Activated naive CD4-positive, alpha-beta T cell treated with anti-CD3 and anti-CD28 coated beads, Interleukin-2, amount 50 U/mL, for 16 hours (primary cell): ENCODE data around the gene SLC45A3.
"Not testable (repeated sequence)": the region's sequence is repeated elsewhere in the genome, so short reads cannot be mapped to it uniquely, and the experiment has no call there.

Experiments
- DNase-seq: peaks from one replicate; pipeline ENCODE4 v3.0.0-alpha.2; 2020

SLC45A3 gene, protein sequence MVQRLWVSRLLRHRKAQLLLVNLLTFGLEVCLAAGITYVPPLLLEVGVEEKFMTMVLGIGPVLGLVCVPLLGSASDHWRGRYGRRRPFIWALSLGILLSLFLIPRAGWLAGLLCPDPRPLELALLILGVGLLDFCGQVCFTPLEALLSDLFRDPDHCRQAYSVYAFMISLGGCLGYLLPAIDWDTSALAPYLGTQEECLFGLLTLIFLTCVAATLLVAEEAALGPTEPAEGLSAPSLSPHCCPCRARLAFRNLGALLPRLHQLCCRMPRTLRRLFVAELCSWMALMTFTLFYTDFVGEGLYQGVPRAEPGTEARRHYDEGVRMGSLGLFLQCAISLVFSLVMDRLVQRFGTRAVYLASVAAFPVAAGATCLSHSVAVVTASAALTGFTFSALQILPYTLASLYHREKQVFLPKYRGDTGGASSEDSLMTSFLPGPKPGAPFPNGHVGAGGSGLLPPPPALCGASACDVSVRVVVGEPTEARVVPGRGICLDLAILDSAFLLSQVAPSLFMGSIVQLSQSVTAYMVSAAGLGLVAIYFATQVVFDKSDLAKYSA

DNA sequence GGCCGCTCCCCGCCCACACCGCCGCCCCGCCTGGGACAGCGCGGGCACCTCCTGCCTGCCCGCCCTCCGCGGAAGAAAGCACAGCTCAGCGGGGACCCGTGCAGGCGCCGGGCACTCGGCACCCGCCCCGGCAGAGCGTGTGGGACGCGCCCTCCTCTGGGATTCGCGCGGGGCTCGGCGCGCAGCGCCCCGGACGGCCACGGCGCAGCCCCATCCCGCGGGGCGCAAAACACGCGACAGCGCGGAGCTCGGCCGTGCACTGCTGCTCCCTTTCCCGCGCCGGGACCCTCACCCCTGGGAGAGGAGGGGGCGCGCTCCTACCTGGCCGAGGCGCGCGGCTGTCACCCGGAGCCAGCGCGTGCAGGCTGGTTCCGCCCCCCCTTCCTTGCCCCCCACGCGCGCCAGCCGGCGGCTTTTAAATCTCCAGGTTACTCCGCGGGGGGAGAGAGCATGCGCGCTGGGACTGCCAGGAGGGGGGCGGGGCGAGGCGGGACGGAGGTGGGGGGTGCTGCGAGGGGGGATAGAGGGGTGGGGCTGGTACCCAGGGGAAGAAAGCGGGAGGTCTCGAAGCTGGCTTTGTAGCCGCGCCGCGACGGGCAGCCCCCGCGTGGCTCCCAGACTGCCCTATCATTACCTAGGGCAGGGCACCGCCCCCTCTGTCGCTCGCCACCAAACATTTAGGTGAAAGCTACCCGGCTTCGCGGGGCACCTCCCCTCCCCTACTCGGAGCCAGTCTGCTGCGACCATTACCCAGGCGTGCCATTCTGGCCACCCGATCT is at the start of gene SLC45A3:
Gene SLC45A3 (minus strand): TSS at position 437 of the 779 bp plus-strand sequence. CDS start 15,853 bp downstream, outside the sequence.
- DNase-seq, result peak; percentile 59

DNA sequence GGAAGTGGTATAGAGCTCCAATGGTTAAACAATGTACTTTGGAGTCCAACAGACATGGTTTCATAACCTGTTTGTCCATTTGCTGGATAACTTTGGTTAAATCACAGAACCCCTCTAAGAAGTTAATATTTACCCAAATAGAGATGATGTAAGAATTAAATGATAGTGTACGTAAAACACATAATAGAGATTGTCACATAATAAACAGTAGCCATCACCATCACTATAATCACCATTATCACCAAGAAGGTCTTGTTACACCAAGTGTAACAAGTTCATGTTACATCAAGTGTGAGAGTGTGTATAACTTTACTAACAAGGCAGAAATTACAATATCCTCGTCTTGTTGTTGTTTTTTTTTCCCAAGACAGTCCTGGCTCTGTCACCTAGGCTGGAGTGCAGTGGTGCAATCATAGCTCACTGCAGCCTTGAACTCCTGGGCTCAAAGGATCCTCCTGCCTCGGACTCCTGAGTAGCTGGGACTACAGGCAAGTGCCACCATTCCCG is 46.4 kb upstream of the SLC45A3 start:
- DNase-seq, result no peak

DNA sequence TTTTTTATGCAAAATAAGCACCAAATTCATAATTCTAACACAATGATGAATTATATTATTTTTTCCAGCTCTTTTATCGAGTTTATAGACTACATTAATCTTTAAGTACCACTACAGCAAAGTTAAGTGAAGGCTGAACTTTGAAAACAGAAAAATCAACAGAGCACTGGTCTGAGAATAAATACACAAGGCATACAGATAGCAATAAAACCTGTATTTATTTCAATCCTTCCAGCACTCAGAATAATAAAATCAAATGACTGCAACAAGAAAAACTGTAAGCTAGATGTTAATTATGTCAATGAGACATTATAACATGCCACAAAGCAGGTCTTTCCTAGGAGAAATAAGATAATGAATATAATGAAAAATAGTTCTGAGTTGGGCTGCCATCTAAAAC is 45.2 kb upstream of the SLC45A3 start:
- no peak for DNase-seq

DNA sequence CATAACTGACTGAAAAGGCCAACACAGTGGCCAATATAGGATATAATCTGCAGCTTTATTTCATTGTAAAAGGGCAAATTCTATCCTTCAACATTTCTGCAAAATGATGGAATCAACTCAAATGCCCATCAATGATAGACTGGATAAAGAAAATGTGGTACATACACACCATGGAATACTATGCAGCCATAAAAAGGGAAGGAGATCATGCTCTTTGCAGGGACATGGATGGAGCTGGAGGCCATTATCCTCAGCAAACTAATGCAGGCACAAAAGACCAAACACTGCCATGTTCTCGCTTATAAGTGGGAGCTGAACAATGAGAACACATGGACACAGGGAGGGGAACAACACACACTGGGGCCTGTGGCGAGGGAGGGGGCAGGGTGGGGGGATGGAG is 40.4 kb upstream of the SLC45A3 start:
- not testable (repeated sequence) for DNase-seq

DNA sequence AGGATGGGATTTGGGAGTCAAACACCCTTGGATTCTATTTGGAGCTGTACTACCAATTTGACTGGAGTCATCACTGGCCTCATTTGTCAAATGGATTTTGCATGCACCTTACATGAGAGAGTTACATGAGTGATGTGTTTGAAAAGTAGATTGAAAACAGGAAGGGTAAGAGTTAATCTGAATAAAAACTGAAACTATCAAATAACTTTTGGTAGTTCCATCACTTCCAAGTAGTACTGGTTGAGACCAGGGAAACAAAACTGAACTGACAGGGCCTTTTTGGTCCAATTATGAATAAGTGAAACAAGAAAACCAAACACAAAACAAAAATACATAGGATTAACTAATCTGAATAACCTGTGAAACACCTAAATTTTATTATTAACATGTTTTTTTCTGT is 39.5 kb upstream of the SLC45A3 start:
- DNase-seq, result no peak

DNA sequence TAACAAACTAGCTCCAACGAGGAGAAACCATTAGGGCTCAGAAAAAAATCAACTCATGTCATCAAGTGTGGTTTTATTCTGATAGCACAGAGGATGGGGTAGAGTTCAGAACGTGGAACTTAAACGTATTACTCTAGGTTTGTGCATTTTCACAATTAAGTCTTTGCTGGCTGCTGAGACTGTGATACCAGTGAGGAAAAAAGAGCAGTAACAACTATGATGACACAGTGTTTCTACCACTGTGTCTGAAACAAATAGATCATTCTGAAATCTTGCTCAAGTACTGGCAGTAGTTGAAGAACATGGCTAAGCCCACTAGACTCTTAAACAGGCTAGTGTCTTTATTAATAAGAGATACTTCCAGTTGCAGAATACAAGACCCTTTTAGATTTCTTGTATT is 38.7 kb upstream of the SLC45A3 start:
- DNase-seq, result no peak

DNA sequence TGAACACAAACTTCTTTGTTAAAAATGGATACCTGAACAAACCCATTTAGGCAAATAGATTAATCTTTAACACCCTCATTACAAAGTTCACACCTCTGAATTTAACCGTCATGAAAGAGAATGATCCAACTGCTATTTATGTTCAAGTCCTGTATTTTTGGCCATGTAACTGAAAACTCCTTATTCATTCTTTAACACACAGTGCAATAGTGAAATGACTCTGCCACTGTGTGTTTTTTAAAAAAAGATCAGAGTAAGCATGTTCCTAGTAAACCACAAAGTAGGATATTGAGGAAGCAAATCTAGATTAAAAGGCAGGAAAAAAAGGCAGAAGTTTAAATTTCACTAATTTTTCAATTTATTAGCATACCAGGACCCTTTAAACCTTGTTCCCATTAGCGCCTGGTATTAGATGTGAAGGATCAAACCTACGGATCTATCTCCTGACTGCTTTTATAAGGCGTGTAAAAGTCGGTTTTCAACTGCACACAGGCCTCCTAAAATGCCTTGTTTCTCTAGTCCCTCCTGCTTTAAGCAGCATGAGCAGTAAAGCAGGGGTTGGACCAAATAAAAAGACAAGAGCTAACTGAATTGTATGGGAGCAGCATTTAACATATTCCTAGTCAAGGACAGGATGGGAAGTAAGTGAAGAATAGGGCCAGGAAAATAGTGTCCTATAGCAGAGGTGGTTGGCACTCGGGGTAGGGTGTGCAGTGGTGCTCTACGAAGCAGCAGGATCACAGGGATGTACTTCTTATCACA is 36.2 kb upstream of the SLC45A3 start:
- DNase-seq, result no peak

DNA sequence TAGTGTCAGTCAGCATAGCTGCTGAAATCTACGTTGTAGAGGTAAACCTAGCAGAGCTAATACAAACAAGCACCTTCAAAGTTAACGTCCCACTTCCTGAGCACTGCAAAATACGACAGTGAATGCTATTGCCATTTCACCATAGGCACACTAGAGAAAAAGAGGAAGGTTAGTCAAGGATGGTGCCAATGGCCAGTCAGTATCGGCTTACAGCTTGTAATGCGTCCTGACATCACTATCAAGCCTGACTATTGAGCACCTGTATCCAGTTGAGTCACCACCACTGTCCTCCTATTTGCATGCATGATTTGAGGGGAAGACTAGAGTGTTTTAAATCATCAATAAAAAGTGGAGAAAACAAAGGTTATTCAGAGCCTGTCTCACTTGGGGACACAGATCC is 35.3 kb upstream of the SLC45A3 start:
- DNase-seq, result no peak

DNA sequence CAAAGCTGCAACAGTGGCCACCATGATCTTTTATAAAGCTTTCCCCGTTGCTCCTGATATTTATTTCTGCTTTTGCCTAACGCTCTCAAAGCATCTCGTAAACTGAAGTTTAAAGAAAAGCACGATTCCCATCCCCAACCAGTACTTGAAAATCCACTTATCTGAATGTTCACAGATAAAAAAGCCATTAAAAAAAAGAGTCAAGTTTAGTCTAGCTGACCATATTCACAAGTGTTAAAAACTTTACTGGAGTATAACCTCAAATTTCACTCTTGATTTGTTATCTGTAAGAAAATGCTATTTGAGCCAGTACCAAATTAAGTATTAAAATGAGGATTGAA is 34.6 kb upstream of the SLC45A3 start:
- DNase-seq, result no peak

DNA sequence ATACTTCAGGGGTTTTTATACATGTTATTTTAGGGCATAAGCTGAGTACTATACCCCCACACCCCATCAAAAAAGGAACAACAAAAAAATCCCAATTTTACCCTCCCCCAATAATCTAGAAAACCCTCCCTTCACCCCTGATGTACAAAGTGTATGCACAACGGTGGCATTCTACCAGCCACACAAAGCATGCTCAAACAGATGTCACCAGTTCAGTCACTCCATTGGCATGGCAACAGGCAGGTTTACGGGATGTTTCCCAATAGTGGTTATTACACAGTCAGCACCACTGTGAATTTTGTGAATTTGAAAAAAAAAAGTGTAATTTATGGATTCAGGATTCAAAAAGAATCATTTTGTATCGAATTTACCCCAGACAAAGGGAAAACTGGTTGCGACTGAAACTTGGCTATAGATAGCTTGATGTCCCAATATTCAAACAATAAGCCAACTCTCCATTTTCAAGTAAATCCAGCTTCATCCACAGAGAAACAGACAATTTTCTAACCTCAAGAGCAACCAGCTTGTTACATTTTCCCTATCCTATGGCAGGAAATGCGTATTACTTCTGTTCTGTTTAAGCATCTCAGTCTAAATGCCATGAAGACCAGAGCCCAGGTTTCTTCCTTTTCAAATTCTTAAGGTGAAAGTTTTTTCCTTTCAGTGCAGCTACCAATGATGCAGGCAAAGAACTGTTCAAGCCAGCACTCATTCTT is 34.0 kb upstream of the SLC45A3 start:
- DNase-seq, result no peak

DNA sequence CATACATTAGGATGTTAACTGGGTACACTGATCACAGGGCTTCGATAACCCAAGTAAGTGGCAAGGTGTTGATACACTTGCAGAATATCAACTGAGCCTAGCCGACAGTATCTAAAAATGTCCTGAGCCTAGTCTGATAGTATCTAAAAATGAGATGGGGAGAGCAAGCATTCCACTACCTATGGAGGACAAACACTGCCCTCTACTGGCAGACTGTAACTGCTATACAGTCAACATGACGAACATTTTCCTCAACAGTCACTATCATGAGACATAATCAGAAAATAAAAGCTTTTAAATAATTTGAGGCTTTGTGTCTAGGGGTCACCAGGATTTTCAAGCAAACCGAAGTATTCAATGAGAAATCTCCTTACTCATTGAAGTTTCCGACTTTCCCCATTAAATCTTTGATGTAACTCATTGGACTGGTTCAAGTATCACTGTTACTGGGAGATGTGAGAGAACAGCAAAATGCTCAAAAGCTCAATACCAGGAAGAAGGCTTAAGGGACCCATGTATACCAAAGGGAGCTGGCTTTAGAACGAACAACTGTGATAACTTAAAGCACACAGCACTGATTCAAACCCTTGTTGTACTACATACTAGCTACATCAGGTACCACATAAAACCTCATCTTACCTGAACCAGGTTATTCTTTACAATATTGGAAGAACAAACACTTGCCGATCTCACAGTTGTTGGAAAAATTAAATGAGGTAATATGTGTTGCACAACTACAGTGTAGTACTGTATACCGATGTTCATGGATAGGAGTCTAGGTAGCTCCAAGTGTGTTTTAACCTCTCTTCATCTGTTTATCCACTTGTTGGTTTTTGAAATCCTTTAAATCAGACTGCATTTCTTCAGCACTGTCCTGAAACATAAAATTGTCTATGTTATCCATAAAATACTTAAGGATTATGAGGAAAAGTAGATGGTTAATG is 31.1 kb upstream of the SLC45A3 start:
- DNase-seq, result peak; percentile 58

DNA sequence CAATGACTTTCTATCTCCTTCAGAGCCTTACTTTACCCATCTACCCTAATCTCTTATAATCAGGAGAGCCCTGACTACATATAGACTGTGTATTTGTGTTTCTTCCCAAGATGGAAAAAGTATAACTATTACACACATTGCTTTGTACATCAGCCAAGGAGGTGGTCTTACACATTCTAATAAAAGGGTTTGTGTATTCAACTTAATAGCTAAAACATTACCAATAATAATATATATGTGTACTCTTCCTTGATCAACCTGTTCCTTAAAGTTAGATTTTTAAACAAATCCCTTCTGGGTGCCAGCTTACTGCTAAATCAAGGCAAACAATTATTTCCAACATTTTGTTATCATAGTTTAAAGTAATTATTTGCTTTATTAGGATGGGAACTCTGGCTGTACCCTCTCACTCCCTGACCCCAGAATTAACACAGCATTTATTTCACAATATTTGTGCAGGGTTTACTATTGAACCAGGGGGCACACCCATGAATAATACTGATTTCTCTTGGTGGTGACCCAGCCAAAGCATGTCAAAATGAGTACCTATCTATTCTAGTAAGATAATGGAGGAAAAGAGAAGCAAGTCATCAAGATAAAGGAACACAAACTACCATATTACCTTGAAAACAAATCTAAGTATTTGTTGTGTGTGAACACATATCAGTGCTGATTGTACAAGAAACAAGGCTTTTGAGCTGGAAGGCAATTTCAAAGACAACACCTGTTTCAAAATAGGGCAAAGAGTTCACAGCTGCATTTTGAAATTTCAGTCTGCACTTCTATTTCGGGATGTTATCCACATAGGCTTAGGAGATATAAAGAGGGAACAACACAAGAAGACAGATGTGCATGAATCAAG is 30.1 kb upstream of the SLC45A3 start:
- no peak for DNase-seq

DNA sequence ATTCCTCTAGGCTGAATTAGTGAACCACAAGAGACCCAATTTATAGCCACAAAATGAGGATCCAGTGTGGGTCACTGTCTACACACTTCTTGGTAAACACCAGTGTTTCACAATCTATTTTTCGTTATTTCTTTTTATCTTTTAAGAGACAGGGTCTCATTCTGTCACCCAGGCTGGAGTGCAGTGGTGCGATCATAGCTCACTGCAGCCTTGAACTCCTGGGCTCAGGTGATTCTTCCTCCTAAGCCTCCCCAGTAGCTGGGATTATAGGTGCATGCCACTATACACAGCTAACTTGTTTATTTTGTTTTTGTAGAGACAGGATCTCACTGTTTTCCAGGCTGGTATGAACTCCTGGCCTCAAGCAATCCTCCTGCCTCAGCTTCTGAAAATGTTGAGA is 29.3 kb upstream of the SLC45A3 start:
- no peak for DNase-seq

DNA sequence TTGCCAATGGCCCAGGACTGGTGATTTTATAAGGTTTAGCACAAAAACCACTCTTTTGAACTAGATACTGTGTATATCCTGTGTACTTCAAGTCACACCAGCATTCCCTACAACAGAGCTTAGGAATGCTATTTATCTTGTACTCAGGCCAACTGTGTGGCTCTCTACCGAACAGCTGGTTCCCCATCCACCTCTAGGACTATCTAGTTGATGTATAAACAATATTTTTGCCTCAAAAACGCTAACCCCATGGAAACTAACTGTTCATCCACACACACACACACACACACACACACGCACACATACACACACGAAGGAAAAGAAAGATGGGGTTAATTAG is 28.7 kb upstream of the SLC45A3 start:
- no peak for DNase-seq

DNA sequence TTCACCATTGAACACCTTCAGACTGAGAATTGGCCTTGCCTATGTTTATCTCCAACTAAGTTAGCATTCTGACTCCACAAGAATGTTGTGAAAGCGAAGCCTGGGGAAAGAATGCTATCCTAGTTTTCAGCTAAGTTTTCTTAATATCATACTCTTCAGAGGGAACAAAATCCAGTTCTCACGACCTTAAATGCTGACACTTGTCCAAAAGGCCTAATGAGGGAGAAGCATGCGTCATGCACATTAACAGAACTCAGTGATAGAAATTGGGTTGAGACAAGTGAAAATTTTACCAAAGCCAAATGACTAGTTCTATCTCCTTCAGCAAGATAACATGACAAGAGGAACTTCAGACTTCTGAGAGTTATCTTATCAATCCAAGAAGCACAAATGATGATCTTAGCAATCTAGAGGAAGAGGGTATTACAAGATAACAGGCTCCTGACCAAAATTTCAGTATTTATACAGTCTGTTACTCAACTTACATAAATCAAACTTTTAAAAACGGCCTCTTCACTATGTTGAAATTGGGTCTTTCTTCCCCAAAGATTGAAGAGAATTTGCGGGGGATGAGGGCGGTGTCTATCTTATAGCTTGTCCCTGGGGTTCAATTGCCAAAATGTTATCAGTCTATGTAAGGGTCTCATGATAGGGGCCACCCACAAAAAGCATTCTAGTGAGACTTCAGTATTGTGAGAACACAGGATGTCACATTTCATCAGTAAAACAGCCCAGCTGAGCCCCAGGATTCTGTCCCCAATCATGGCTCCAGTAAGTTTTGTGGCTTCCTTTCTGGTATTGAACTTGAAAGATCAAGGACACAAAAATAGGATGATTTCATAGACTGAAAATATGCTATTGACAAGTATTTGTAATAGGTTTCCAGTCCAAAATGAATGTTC is 26.5 kb upstream of the SLC45A3 start:
- DNase-seq, result no peak

DNA sequence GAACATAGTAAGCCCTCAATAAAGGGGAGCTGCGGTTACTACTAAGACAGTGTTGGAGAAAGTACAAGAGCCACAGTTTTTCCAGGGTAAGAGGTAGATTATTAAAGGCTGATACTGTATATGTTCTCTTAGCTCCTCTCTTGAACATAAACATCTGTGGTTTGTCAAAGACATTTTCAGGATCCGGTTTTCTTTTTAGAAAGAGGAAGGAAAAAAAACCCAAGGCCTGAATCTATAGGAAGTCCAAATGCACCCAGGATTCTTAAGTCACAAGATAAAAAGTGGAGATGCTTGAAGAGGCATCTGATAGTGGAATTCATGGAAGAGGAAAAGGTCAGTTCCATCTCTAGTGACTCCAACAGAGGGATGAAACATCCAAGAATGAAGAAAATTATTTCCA is 24.6 kb upstream of the SLC45A3 start:
- no peak for DNase-seq

DNA sequence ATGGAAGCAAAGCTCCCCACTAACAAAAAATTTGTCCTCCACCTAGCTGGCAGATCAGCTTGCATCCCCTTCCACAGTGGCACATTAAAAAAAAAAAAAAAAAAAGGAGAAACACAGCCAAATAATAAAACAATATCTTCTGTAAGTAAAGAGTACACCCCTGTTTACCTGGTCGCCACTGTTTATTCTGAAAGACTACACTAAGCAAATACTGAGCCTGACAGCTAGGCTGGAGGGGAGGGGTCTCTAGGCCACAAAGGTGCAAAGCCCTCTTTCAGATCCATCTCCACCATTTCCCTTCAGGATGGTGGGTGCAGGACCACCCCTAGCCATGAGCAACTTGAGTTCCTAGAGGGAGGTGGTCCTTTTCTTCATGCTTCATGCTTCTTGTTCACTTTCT is 22.8 kb upstream of the SLC45A3 start:
- DNase-seq, result no peak

DNA sequence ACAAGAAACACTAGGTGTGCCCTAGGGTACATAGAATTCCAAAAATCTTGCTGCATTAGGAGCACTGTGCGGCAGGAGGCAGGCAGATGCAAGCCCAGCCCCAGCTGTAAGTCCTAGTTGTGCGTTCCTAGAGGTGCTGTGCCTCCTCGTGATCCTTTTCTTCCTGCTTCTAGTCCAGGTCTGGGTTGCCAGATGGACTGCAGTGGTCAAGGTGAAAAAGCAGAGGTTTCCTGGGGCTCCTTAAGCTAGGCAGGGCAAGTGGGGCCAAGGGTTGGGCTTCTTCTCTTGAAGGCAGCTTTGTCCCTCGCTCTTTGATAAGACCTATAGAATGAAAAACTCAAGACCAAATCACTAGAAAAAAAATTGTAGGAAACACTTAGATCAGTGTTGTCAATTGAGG is 21.6 kb upstream of the SLC45A3 start:
- DNase-seq, result no peak

DNA sequence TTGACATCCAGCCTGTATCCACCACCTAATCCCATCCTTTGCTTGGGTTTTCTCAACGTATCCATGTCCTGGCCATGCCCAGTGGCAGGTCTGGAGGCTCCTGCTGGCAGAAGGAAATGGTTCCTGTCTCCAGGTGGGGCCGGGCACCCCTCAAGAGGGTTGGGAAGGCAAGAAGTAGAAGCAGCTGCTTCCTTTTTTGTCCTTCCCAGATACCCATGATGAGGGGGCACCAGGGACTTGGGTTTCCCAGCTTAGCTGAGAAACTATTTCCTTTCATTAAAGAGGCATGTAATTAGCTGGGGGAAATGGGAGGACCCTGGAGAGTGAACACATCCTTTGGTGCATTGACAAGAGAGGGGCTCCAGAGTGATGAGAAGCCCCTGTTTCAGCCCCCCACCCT is 21.1 kb upstream of the SLC45A3 start:
- no peak for DNase-seq
